ENCODE measurements around the gene MCFD2.

DNA sequence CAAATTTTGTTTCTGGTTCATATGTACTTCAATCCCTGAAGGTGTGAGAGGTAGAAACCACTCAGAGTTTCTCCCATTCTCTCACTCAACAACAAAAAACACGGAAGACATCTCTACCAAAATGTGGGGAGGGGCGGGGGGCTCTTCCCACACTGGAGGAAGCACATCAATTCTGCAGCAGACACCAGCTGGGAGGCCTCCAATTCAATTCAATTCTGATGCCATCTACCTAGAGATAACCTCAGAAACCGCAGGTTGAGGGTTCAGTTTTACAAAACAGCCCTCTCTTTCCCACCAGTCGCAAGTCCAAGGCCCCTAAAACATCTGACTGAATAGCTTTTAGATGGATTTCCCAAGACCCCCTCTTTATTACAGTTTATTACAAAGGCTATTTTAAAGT lies 7.0 kb upstream of the MCFD2 start:
- TF ChIP-seq, protein P1, sequence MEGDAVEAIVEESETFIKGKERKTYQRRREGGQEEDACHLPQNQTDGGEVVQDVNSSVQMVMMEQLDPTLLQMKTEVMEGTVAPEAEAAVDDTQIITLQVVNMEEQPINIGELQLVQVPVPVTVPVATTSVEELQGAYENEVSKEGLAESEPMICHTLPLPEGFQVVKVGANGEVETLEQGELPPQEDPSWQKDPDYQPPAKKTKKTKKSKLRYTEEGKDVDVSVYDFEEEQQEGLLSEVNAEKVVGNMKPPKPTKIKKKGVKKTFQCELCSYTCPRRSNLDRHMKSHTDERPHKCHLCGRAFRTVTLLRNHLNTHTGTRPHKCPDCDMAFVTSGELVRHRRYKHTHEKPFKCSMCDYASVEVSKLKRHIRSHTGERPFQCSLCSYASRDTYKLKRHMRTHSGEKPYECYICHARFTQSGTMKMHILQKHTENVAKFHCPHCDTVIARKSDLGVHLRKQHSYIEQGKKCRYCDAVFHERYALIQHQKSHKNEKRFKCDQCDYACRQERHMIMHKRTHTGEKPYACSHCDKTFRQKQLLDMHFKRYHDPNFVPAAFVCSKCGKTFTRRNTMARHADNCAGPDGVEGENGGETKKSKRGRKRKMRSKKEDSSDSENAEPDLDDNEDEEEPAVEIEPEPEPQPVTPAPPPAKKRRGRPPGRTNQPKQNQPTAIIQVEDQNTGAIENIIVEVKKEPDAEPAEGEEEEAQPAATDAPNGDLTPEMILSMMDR (IDR thresholded peaks at IDR 0.05): no peak
- TF ChIP-seq EZH2phosphoT487 (IDR thresholded peaks at IDR 0.05): no peak

All from neural progenitor cell (in vitro differentiated cells).